H9 (cell line): Measurements from ENCODE around the gene UVSSA. TPM values are rescaled to one million over a fixed set of nuclear protein-coding genes. Genes with fewer than 3 reads are reported as not detected.

Source experiments
- DNase-seq: peaks from one replicate; pipeline ENCODE4 v3.0.0-alpha.2; 2017
- H2AFZ ChIP-seq: one replicate; pipeline ENCODE4 v1.6.1; 2013; ENCODE audit warnings: mild to moderate bottlenecking, low read length, control low read depth, moderate library complexity
- H2AK5ac ChIP-seq: 2 replicates; pipeline ENCODE4 v1.6.1; 2013; ENCODE audit warnings: low read length, control low read depth, mixed read lengths; ENCODE audit not compliant: insufficient read length
- H2BK120ac ChIP-seq: one replicate; pipeline ENCODE4 v1.6.1; 2013; ENCODE audit warnings: low read depth, mild to moderate bottlenecking, low read length, control low read depth, inconsistent platforms; ENCODE audit not compliant: poor library complexity, severe bottlenecking
- H2BK12ac ChIP-seq: 2 replicates; pipeline ENCODE4 v1.6.1; 2013; ENCODE audit warnings: low read length, control low read depth, mixed read lengths, low read depth; ENCODE audit not compliant: insufficient read length
- H2BK15ac ChIP-seq: 2 replicates; pipeline ENCODE4 v1.6.1; 2013; ENCODE audit warnings: low read depth, low read length, control low read depth
- H2BK20ac ChIP-seq: one replicate; pipeline ENCODE4 v1.6.1; 2013; ENCODE audit warnings: low read depth, mild to moderate bottlenecking, low read length, control low read depth, inconsistent platforms; ENCODE audit not compliant: poor library complexity, severe bottlenecking
- H2BK5ac ChIP-seq: 2 replicates; pipeline ENCODE4 v1.6.1; 2013; ENCODE audit warnings: low read length, control low read depth, mixed read lengths; ENCODE audit not compliant: insufficient read length
- H3K14ac ChIP-seq: 2 replicates; pipeline ENCODE4 v1.6.1; 2013; ENCODE audit warnings: low read length, control low read depth; ENCODE audit not compliant: insufficient read depth
- H3K18ac ChIP-seq: 2 replicates; pipeline ENCODE4 v1.6.1; 2013; ENCODE audit warnings: low read depth, mild to moderate bottlenecking, mixed read lengths, low read length, control low read depth; ENCODE audit not compliant: insufficient read length
- H3K23ac ChIP-seq: 2 replicates; pipeline ENCODE4 v1.6.1; 2013; ENCODE audit warnings: low read length, control low read depth, mixed read lengths, low read depth; ENCODE audit not compliant: insufficient read length
- H3K23me2 ChIP-seq: 2 replicates; pipeline ENCODE4 v1.6.1; 2013; ENCODE audit warnings: low read depth, mild to moderate bottlenecking, mixed read lengths, low read length, control low read depth; ENCODE audit not compliant: insufficient read length, poor library complexity, severe bottlenecking
- H3K27ac ChIP-seq: 2 replicates; pipeline ENCODE4 v1.5.1; 2013; ENCODE audit warnings: low read length, control low read depth, mixed read lengths, low read depth; ENCODE audit not compliant: insufficient read length
- H3K27me3 ChIP-seq: 2 replicates; pipeline ENCODE4 v1.6.1; 2013; ENCODE audit warnings: low read length, control low read depth, inconsistent platforms; ENCODE audit not compliant: insufficient read depth
- H3K4ac ChIP-seq: 2 replicates; pipeline ENCODE4 v1.6.1; 2013; ENCODE audit warnings: low read depth, mild to moderate bottlenecking, control low read depth, inconsistent platforms, low read length, moderate library complexity
- H3K4me1 ChIP-seq: 2 replicates; pipeline ENCODE4 v1.6.1; 2013; ENCODE audit warnings: low read length, control low read depth, inconsistent platforms; ENCODE audit not compliant: insufficient read depth
- H3K4me2 ChIP-seq: 2 replicates; pipeline ENCODE4 v1.6.1; 2013; ENCODE audit warnings: low read length, control low read depth, mixed read lengths; ENCODE audit not compliant: insufficient read length, insufficient read depth
- H3K56ac ChIP-seq: 2 replicates; pipeline ENCODE4 v1.6.1; 2013; ENCODE audit warnings: low read depth, mild to moderate bottlenecking, mixed read lengths, low read length, control low read depth; ENCODE audit not compliant: insufficient read length
- H3K79me1 ChIP-seq: 2 replicates; pipeline ENCODE4 v1.6.1; 2013; ENCODE audit warnings: low read depth, mild to moderate bottlenecking, moderate library complexity, low read length, control low read depth, inconsistent platforms; ENCODE audit not compliant: insufficient read depth, poor library complexity, severe bottlenecking
- H3K79me2 ChIP-seq: 2 replicates; pipeline ENCODE4 v1.6.1; 2013; ENCODE audit warnings: low read length, control low read depth, inconsistent platforms; ENCODE audit not compliant: insufficient read depth
- H3K9ac ChIP-seq: 2 replicates; pipeline ENCODE4 v1.6.1; 2013; ENCODE audit warnings: low read length, control low read depth, mixed read lengths; ENCODE audit not compliant: insufficient read length; ENCODE audit errors: extremely low read depth
- H3K9me3 ChIP-seq: one replicate; pipeline ENCODE4 v1.6.1; 2013; ENCODE audit warnings: low read depth, low read length, inconsistent platforms; ENCODE audit not compliant: control insufficient read depth
- H3T11ph ChIP-seq: one replicate; pipeline ENCODE4 v1.6.1; 2013; ENCODE audit warnings: mild to moderate bottlenecking, low read length, control low read depth, inconsistent platforms
- H4K20me1 ChIP-seq: one replicate; pipeline ENCODE4 v1.6.1; 2013; ENCODE audit not compliant: control insufficient read depth, insufficient read length, insufficient read depth
- H4K5ac ChIP-seq: 2 replicates; pipeline ENCODE4 v1.6.1; 2013; ENCODE audit warnings: low read depth, mild to moderate bottlenecking, mixed read lengths, low read length, control low read depth; ENCODE audit not compliant: insufficient read length
- H4K8ac ChIP-seq: replicated peaks from 2 replicates; pipeline ENCODE4 v1.6.1; 2013; ENCODE audit warnings: low read length, control low read depth, mixed read lengths, low read depth; ENCODE audit not compliant: insufficient read length
- H4K91ac ChIP-seq: 2 replicates; pipeline ENCODE4 v1.6.1; 2013; ENCODE audit warnings: low read depth, mild to moderate bottlenecking, moderate library complexity, mixed read lengths, low read length, control low read depth; ENCODE audit not compliant: insufficient read length
- H3K27ac Mint-ChIP-seq, 3 experiments: 2 replicates in 2 of 3; 3 replicates in 1 of 3; pipeline ENCODE4 v1.8.0; 2020 to 2021; ENCODE audit warnings: mixed read lengths in 3 of 3, mild to moderate bottlenecking in 1 of 3, moderate library complexity in 1 of 3
- H3K27me3 Mint-ChIP-seq: 2 replicates; pipeline ENCODE4 v1.8.0; 2021; ENCODE audit warnings: low read depth, mild to moderate bottlenecking, moderate library complexity, mixed read lengths
- H3K36me3 Mint-ChIP-seq, 3 experiments: 2 replicates in 2 of 3; 3 replicates in 1 of 3; pipeline ENCODE4 v1.8.0; 2020 to 2021; ENCODE audit warnings: low read depth in 3 of 3, mixed read lengths in 3 of 3; ENCODE audit not compliant: insufficient read depth in 1 of 3
- H3K4me1 Mint-ChIP-seq, 2 experiments: 2 replicates each; pipeline ENCODE4 v1.8.0; 2020; ENCODE audit warnings: mixed read lengths in 2 of 2
- H3K4me3 Mint-ChIP-seq, 2 experiments: 2 replicates in 1 of 2; 3 replicates in 1 of 2; pipeline ENCODE4 v1.8.0; 2020 to 2021; ENCODE audit warnings: mild to moderate bottlenecking in 2 of 2, mixed read lengths in 2 of 2, moderate library complexity in 1 of 2
- H3K9me3 Mint-ChIP-seq, 2 experiments: 2 replicates in 1 of 2; 3 replicates in 1 of 2; pipeline ENCODE4 v1.8.0; 2020; ENCODE audit warnings: mild to moderate bottlenecking in 2 of 2, mixed read lengths in 2 of 2, moderate library complexity in 1 of 2
- WGBS: extraction: QIAGEN DNeasy Blood & Tissue Kit; methylation state at CpG from one replicate; pipeline ENCODE4 v1.1.7; 2013; ENCODE audit warnings: missing lambda C conversion rate, low lambda C conversion rate, mixed read lengths; ENCODE audit not compliant: insufficient read length; ENCODE audit errors: extremely low coverage; 5-methylcytosine and 5-hydroxymethylcytosine counted together
- total RNA-seq: library from RNA; stranded (reverse); gene quantifications from 2 replicates; pipeline ENCODE4 v1.2.1, GENCODE V29; 2021
- TF ChIP-seq, protein P1 (sequence below): fragments of 200-600 bp; sonication (generic); conservative IDR thresholded peaks from 3 replicates; pipeline ENCODE4 v1.8.0; 2021; ENCODE audit warnings: antibody characterized with exemption, mild to moderate bottlenecking

The UVSSA gene
- total RNA-seq, 1 experiment from 2014 or later, result 15.9 TPM

DNA sequence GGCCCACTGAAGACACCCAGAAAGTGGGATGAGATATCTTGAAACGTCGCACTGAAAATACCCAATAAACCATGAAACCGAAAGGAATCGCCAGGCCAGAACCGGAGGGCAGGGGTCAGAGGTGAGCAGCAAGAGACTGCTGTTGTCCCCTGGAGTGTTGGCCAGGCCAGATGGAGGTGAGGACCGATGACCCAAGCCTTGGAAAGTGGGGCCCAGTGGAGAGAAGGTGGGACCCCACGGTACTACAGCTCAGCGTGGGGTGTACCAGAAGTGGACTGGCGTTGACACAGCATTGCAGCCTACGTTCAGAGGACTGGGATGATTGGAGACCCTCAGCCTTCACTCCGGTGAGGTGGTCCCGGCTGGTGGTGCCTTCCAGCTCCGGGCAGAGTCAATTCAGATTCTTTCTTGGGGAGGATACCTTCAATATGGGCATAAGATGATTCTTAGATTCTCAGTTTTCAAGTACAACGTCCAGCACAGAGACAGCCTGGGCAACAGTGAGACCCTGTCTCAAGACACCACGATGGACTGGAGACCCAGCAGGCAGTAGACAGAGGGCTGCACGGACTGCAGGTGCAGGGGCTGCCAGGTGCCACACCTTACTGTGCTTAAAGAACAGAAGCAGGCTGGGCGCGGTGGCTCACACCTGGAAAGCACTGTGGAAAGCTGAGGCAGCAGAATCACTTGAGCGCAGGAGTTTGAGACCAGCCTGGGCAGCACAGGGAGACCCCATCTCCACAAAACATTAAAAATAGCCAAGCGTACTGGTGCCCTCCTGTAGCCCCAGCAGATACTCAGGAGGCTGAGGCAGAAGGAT is 34.0 kb upstream of the UVSSA start:
- DNase-seq, result no peak
- Histone ChIP-seq H4K5ac (no peak overlapping the region), H3K23me2 (peaks cover 5% of the 10 kb centered on the region), H2BK120ac (no peak overlapping the region), H3K23ac (no peak overlapping the region), H4K91ac (no peak overlapping the region), H4K20me1 (peaks cover 2% of the 10 kb centered on the region), H3K9ac (no peak overlapping the region), H3K4me1 (peaks cover 3% of the 10 kb centered on the region; the same call in 1 of the 2 replicates), H3K4ac (no peak overlapping the region), H3K14ac (no peak overlapping the region), H2BK20ac (no peak overlapping the region), H3K79me2 (peaks cover 14% of the 10 kb centered on the region), H3K56ac (no peak overlapping the region), H4K8ac (no peak overlapping the region), H3T11ph (no peak overlapping the region), H2AK5ac (no peak overlapping the region), H2BK5ac (no peak overlapping the region), H3K27ac (no peak overlapping the region), H3K27me3 (no peaks in the 10 kb centered on the region), H2BK12ac (no peak overlapping the region), H2BK15ac (no peak overlapping the region), H2AFZ (no peak overlapping the region), H3K18ac (no peak overlapping the region), H3K4me2 (no peak overlapping the region), H3K79me1 (peaks cover 19% of the 10 kb centered on the region), H3K9me3 (no peaks in the 10 kb centered on the region)
- Mint-ChIP-seq H3K4me1 (peaks cover 13 to 19% of the 10 kb centered on the region in 2 experiments), H3K27me3 (no peaks in the 10 kb centered on the region), H3K9me3 (peaks cover 3 to 7% of the 10 kb centered on the region in 2 experiments; a peak in 3 of 5 replicates), H3K36me3 (peaks cover 37 to 58% (median 52%) of the 10 kb centered on the region in 3 experiments), H3K4me3 (no peak overlapping the region), H3K27ac (0 out of 7 replicates have a peak overlapping the region, but pooled peaks of 1 of the 3 experiments have one; percentile 14)
- no CpG with 5 or more reads among the region's 20 CpGs for WGBS
- TF ChIP-seq, protein P1, sequence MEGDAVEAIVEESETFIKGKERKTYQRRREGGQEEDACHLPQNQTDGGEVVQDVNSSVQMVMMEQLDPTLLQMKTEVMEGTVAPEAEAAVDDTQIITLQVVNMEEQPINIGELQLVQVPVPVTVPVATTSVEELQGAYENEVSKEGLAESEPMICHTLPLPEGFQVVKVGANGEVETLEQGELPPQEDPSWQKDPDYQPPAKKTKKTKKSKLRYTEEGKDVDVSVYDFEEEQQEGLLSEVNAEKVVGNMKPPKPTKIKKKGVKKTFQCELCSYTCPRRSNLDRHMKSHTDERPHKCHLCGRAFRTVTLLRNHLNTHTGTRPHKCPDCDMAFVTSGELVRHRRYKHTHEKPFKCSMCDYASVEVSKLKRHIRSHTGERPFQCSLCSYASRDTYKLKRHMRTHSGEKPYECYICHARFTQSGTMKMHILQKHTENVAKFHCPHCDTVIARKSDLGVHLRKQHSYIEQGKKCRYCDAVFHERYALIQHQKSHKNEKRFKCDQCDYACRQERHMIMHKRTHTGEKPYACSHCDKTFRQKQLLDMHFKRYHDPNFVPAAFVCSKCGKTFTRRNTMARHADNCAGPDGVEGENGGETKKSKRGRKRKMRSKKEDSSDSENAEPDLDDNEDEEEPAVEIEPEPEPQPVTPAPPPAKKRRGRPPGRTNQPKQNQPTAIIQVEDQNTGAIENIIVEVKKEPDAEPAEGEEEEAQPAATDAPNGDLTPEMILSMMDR, result no peak
